HFF-Myc (cell line): Measurements from ENCODE around the gene WASHC4.

ENCODE experiments used
- DNase-seq: peaks from one replicate; pipeline ENCODE4 v3.0.0-alpha.2; 2011; ENCODE audit warnings: low read depth; ENCODE audit errors: extremely low read depth
- H3K4me3 ChIP-seq: replicated peaks from 2 replicates; pipeline ENCODE4 v1.5.1; 2011; ENCODE audit warnings: low read depth, mild to moderate bottlenecking, control low read depth, low read length
- CTCF ChIP-seq: IDR thresholded peaks from 2 replicates; pipeline ENCODE4 v1.5.1; 2012; ENCODE audit warnings: mild to moderate bottlenecking, low read depth, low read length, control low read depth; ENCODE audit errors: missing control alignments

Gene WASHC4

GRCh38 chr12:105214670-105215375, 107.3 kb downstream of the WASHC4 start:
- TF ChIP-seq CTCF, result no peak
- H3K4me3 ChIP-seq, result no peak overlapping the region
- no peak for DNase-seq

GRCh38 chr12:105218434-105218833, 110.9 kb downstream of the WASHC4 start:
- no peak for DNase-seq
- no peak overlapping the region for H3K4me3 ChIP-seq
- TF ChIP-seq CTCF, result no peak
